ENCODE results near the gene SIGLEC11.
A peak's percentile ranks its signal among the peaks of the same experiment; 100 is the strongest.

Gene SIGLEC11

GRCh38 chr19:49929121-49929610 lies 31.8 kb downstream of the SIGLEC11 start, which contains the start of the genes ATF5 and NUP62 (continued):
- TF ChIP-seq ZNF398 (tag by site-specific recombination; IDR thresholded peaks at IDR 0.05) (peak; percentile 43; the same call in 1 of the 2 replicates), ZNF837 (tag by site-specific recombination; IDR thresholded peaks at IDR 0.05) (peak; percentile 29; the same call in 1 of the 2 replicates), GLIS2 (tag by site-specific recombination; IDR thresholded peaks at IDR 0.05) (peak; percentile 90), ZNF416 (tag by site-specific recombination; IDR thresholded peaks at IDR 0.05) (no peak), ZNF23 (tag by site-specific recombination; IDR thresholded peaks at IDR 0.05; ENCODE audit: borderline replicate concordance) (no peak), CTCF (tag by site-specific recombination; IDR thresholded peaks at IDR 0.05) (0 out of 2 replicates have a peak, but pooled peaks have one; percentile 13), ZEB2 (tag by site-specific recombination; IDR thresholded peaks at IDR 0.05) (peak; percentile 76), KLF1 (tag by site-specific recombination; IDR thresholded peaks at IDR 0.05) (peak; percentile 81), ZFP37 (tag by site-specific recombination; IDR thresholded peaks at IDR 0.05) (peak; percentile 98), INSM2 (tag by site-specific recombination; IDR thresholded peaks at IDR 0.05) (0 out of 2 replicates have a peak, but pooled peaks have one; percentile 32), ZNF18 (tag by site-specific recombination; IDR thresholded peaks at IDR 0.05) (0 out of 2 replicates have a peak, but pooled peaks have one; percentile 62), ZNF623 (tag by site-specific recombination; IDR thresholded peaks at IDR 0.05) (no peak), SP2 (tag by site-specific recombination; IDR thresholded peaks at IDR 0.05) (peak; percentile 63), ZNF785 (tag by site-specific recombination; IDR thresholded peaks at IDR 0.05) (peak; percentile 88; the same call in 1 of the 2 replicates), ZBTB10 (tag by site-specific recombination; IDR thresholded peaks at IDR 0.05) (peak; percentile 94), PATZ1 (tag by site-specific recombination; IDR thresholded peaks at IDR 0.05) (peak; percentile 85), ZSCAN30 (tag by site-specific recombination; IDR thresholded peaks at IDR 0.05) (peak; percentile 89), ZBTB6 (tag by site-specific recombination; IDR thresholded peaks at IDR 0.05) (peak; percentile 33), PRDM2 (tag by site-specific recombination; IDR thresholded peaks at IDR 0.05; ENCODE audit: borderline replicate concordance) (no peak), ZBTB48 (tag by site-specific recombination; IDR thresholded peaks at IDR 0.05) (peak; percentile 87)

Data from HEK293 (cell line).